HUDEP-2 (cell line): ENCODE measurements around the gene FCN3.
A peak's percentile ranks its signal among the peaks of the same experiment; 100 is the strongest.

Experiments used
- DNase-seq, 76 experiments: peaks; one replicate each; lab custom pipeline; 2025; ENCODE audit not compliant: unreplicated experiment in 76 of 76; lab: John Stamatoyannopoulos, UW

Gene FCN3

DNA sequence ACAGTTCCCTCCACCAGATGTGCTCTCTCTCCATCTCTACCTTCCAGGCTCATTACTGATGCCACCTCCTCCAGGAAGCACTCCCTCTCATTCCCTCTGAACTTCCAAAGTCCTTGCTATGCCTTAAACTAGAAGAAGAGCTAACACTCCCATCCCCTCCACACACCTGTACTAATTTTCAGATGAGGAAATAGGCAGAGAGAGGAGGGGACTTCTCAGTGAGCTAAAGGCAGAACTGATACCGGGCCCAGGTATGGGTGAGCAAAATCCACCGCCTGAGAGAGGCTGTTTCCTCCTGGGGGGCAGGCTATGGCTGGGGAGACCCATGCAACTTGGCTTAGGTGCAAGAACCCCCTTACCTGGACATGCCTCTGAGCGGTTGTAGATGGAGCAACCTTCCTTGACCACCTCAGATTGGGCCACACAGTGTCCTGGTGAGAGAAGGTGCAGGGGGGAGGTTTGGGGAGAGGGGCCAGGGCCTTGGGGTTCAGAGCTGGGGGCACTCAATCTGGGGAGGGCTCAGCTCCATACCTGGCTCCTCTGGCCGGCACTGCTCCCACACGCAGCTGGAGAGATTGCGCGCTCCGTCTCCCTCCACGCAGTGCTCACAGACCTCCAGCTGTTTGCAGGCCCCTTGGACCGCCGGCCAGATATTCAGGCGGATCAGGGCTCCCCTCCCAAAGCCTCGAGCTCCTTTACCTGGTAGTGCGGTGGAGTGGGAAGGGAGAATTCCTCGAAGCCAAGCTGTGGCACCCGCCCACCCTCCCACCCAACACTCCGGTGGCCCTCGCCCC lies 7.5 kb upstream of the FCN3 start:
- DNase-seq: no peak

DNA sequence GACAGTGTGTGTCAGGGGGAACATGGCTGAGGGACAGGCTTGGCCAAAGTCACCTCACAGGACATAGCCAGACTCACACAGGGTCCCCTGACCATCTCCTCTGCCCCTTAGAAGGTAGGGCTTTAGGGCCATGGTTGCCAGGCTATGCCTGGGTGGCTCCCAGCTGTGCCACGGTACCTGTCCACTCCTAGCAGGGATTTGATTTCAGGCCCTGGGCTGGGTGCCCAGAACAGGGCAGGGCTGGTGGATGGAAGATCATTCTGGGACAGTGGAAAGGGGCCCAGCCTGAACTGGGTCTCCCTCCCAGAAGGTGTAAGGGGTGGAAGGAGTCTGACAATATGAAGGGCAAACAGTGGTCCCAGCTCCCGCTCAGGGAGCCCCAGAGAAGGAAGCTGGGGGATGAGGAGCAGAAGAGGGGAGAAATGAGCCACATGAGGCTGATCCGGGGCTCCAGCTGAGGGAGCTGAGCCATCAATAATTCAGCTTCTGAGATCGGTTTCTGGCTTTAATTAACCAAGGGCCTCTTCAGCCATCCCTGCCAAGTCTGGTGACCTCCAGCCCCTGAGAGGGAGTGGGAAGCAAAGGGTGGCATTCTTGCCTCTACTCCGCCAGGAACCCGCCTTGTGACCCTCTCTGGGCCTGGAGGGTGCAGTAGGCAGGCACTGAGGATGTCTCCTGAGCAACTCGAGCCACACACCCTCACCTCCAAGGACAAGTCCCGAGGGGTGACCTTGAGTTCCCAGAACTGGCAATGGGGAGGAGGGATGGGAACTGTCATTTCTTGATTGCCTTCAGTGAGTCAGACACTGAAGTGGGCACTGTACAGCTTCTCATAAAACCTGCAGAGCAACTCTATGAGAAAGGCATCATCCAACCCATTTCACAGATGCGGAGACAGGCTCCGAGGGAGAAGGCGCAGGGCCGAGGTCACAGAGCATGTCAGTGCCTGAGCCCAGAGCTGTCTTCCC lies 6.4 kb upstream of the FCN3 start:
- DNase-seq: no peak

DNA sequence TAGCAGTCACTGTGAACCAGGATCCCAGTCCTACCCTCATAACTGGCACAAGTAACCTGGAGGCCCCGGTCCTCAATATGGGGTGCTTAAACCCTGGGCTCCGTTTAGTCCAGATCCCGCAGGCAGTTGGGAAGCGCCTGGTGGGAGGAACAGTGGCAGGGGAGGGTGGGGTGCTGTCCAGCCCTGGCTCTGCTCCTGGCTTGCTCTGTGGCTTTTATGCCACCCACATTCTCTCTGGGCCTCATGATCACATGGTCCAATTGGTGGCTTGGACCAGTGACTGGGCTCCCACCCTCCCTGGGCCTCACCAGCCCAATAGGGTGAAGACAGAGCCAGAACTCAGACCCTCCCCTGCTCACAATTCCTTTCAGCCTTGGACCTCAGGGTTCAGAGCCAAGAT lies 5.6 kb upstream of the FCN3 start:
- DNase-seq: peak in 2 of 76 experiments; percentile 11 to 29

DNA sequence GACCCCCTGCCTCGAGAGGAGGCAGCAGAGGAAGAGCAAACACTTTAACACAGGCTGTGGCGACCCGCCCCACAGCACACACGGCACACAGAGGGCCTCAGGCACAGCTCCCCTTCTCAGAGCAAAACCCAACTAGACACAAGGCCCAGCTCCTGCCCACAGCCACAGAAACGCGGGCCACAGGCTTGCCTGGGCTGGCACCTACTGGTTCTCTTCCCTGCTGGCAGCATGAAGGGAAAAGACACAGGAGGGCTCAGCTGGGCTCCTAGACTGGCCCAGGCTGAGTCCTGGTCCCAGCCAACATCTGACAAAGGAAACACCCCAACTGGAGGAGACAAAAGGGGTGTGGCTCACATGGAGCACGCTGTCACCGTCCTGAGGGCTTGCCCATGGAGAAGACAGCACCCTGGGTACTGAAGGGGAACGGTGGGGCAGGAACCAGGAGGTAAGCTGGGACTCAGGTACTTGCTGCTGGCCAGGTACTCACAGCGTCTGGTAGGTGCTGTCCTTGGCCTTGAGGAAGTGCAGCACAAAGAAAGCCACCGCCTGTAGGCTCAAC lies 5.0 kb upstream of the FCN3 start:
- peak in 3 of 76 experiments; percentile 14 to 20 (median 17) for DNase-seq

DNA sequence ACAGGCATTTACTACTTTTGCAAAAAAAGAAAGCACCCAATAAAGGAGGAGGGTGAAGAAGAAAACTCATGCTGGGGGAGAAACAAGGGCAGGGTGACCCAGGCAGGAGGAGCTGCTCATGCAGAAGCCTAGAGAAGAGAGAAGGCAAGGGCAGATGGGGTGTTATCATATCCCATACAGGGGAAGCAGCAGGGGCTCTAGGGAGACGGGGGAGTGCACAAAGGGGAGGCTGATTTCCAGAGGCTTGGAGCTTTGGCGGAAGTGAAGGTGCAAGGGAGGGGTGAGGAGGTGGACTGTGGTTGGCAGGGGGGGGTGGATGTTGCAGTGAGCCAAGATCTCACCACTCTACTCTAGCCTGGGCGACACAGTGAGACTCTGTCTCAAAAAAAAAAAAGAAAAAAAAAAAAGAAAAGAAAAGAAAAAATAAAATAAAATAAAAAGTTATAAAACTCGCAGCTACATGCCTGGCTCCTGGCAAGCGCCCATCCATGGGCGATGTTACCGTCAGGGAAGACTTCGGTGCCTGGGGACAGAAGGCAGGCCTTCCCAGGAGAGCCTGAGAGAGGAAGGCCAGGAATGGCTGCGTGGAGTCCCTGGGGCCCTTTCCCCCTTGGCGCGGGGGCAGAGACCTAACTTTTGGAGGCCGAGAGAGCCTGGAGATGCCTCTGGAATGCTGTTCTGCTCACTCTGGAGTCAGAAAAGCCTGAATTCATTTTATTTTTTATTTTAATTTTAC lies 3.3 kb upstream of the FCN3 start:
- DNase-seq: no peak

DNA sequence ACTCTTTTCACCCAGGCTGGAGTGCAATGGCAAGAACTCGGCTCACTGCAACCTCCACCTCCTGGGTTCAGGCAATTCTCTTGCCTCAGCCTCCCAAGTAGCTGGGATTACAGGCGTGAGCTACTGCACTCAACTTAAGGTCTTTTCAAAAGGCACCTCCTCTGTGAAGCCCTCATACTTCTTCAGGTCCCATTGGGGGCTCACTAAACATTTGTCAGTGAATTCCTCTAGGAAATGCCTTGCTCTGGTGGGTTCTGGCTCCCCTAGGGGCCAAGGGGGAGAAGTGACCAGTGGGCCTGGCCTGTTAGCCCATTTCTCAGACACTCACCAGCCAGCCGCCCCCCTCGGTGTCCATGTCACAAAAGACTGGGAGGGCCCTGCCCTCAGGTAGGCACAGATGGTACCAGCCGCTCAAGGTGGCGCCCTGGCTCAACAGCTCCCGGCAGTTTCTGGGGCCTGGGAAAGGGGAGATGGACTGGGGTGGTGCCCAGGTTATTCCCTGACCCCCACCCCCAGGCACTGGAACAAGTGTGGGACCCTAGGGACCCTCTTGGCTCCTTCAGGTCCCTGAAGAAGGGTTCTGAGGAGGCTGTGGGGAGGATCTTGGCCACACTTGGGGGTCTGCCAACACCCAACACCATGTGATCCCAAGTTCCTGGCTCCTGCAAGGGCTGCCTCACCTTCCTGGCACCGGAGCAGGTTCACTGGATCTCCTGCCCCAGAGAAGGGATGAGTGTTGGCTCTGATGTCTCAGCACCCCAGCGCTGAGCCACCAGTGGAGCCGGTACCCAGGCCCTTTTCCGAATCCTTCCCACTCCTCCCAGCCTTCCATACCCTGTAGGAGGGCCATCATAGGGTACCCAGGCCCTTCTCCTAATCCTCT lies 1.6 kb downstream of the FCN3 start:
- no peak for DNase-seq

DNA sequence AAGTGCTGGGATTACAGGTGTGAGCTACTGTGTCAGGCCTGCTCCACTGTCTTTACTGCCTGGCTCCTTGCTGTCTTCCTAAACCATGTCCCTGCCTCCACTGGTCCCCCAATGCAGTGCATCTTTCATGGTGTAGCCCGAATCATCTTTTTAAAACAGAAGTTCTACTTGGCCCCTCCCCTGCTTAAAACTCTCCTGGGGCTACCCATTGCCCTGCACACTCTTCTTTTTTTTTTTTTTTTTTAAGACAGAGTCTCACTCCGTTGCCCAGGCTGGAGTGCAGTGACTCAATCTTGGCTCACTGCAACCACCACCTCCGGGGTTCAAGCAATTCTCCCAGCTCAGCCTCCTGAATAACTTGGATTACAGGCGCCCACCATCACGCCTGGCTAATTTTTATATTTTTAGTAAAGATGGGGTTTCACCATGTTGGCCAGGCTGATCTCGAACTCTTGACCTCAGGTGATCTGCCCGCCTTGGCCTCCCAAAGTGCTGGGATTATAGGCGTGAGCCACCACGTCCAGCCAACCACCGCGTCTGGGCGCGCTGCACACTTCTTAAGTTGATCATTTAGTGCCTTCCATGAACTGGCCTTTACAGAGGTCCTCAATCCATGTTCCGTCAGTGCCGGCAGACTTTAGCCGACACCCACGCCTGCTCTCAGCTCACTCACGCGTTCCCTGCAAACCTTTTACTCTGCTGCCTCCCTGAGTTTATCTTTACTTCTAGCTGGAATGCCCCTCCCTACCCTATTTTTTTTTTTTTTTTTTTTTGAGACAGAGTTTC lies 2.4 kb downstream of the FCN3 start:
- DNase-seq: peak in 17 of 76 experiments; percentile 5 to 44 (median 20)

DNA sequence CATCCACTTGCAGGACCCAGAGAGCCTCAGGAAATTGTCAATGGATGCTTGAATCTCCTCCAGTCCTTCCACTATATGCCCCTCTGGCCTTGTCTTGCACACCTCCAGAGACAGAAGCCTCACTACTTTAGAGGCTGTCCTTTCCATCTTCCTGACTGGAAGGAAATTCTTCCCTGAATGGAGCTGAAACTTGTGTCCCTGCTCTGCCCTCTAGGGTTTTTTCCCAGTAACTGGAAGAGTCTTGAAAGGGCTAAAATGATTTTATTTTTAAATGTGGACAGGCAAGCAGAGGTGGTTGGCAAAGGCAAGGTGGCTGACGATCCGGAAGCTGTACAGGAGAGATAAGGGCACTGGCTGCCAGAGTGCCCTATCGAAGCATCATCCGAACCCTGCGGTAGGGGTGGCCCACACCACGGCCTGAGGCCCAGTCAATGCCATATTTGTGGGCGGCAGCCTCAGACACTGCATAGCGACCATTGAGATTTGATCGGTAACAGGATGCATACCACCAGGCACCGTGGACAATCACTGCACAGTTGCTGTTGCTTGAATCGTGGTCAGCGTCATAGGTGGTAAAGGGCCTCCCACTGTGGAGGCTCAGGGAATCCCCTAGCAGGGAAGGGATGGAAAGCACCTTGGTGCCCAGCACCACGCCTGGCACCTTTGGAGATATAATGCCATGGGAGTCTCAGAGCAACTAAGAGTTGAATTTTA lies 5.6 kb downstream of the FCN3 start:
- peak in 75 of 76 experiments; percentile 18 to 91 (median 79) for DNase-seq

DNA sequence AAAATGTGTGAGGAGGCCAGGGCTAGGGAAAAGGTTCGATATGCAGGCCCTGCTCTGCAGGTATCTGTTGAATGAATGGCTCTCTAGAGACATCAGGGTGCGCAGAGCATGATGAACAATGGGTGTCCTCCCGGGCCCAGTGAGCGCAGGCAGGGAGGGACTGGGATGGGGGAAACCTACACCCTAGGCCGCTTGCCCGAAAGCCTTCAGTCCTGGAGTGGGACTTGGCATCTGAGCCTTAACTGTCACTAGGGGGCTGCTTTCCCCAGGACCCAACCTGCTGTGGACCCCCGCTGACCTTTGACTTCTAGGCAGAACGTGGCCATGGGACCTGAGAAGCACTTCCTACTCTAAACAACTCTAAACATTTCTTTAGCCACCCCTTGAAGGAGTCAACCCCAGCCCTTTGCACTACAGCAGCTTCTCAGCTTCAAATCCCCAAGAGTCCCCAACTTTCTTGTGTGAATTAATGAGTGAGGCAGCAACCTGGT lies 7.4 kb downstream of the FCN3 start:
- no peak for DNase-seq

DNA sequence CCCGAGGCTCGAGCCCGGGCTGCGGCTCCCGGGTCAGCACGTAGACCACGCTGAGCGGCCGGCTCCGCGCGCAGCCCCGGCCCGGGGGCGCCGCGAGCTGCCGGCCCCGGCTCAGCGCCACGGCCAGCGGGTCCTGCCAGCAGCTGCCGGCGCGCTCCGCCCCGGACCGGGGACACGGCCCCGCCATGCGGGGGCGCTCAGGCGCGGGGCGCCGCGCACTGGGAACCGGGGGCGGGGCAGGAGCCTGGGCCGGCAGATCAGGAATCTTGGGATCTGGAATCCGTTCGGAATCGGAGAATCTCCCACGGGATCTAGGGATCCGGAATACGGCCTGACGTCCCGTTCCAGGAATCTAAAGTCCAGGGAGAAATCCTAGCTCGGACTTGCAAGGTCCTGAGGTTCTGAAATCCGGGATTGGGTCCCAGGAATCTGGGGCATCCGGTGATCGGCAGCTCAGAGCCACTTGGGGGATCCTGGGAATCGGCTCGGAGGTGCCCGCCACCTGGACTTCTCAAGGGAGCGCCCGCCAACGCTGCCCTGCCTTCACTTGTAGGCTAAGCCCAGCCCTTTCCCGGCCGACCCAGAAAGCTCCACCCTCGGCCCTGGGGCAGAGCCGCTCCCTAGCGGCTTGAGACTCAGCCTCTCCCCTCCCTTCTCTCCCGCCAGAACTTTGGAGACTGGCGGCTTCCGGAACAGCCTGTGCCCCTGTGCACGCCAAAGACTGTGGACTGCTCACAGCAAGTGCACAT lies 8.0 kb downstream of the FCN3 start, which contains the start of gene MAP3K6:
Gene MAP3K6, minus strand, starts transcription at position 551 of the 749 bp plus-strand sequence. Its CDS starts 364 bp downstream, at position 187.
- peak in 71 of 76 experiments; percentile 15 to 85 (median 66) for DNase-seq

DNA sequence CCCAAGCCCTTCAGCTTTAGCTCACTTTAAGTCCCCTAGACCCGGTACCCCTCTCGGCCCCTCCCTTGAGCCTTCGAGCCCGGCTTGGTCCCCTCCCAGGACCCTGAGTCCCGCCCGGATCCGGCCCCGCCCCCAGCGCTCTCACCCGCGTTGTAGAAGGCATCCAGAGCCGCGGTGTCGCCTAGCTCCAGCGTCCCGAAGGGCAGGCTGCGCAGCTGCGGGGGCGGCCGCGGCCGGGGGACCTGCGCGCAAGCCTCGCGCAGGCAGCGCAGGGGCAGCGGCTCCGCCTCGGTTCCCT lies 8.6 kb downstream of the FCN3 start:
- peak in 67 of 76 experiments; percentile 18 to 95 (median 66) for DNase-seq

DNA sequence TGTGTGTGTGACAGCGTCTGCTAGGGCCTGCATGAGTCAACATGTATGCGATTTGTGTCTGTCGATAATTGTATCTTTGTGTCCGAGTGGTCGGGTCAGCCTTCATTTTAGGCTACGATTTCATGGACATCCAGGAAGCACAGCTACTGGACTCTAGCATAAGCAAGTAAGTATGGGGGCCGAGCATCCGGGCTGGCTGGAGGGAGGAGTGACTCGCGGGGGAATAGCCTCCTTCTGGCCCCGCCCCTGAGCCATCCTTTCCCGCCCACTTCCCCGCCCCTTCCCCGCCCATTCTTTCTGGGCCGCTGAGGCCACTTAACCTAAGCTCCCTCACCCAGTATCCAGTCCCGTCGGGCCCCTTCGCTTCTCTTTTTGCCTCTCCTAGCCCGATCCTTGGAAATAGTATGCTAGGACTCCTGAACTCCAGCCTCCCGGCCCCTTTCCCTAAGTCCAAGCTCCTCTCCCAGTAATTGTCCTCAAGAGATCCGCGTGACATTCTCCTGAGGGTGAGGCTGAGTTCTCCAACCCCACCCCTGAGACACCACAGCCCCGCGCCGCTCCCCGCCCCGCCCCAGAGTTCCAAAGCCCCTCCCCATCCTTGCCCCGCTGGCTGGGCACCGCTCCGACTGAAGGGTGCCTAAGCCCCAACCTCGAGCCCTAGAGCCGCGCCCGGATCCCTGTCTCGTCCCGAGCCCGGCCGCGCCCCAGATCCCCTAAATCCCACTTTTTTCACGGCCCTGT lies 9.1 kb downstream of the FCN3 start:
- DNase-seq: peak in 71 of 76 experiments; percentile 21 to 95 (median 75)

DNA sequence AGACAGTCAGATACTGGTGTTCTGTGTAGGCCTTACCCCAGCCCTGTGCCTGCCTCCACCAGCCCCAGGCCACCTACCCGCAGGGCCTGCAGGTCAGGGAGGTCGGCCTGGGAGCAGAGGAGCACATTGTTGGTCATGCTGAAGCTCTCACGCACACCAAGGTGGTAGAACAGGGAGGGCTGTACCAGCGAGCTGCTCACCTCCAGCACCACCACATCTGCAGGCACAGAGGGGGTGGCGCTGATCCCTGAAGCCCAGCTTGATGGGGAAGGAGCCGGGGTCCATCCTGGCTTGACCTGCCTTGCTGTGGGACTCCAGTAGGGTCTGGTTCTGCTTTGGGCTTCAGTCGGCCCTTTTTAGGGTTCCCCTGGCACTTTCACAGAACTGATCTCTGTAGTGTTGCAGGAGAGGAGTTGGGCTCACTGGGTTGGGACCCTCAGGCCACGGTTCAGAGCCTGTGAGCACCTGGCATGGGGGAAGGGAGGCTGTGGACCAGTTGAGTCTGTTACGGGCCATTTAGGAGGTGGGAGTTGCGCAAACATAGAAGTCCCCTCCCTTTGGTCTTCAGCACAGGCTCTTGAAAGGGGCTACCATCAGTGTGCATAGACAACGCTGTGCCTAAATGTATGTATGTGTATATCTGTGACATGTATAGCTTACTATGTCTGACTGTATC lies 9.8 kb downstream of the FCN3 start:
- no peak for DNase-seq

DNA sequence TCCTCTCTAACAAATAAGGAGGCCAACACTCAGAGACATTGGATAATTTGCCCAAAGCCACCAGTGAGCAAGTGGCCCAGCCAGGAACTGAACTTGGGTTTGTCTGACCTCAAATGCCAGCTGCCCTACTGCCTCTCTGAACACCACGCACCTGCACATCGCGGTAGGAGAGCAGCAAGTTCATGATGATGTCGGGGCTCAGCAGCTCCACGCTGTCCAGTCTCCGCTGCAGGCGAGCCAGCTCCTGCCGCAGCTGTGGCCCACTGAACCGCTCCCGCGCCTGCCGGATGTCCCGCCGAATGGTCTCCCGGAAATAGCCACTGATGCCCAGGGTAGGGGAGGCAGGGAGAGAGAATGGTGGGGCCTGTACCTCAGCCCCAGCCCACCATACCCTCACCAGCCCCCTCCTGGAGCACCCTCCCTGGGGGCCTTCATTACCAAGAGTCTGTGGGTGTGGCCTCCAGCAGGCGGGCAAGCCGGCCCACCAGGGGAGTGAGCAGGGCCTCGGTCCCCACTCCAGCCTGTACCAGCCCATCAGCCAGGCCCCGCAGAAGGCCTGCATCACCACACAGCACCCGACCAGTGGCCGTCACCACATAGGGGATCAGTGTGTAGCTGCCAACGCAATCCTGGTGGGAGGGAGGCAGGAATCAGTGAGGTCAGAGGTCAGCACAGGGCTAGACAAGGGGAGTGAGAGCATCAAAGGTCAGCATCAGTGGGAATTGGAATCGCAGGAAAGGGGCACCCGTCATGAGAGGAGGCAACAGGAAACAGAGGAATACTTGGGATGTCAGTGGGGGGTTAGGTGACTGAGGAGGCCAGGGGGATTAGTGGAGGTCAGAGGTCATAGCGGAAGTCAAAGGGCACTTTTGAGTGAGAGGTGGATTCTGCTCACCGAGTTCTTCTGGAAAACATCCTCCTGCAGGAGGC lies 10.6 kb downstream of the FCN3 start:
- DNase-seq: no peak

DNA sequence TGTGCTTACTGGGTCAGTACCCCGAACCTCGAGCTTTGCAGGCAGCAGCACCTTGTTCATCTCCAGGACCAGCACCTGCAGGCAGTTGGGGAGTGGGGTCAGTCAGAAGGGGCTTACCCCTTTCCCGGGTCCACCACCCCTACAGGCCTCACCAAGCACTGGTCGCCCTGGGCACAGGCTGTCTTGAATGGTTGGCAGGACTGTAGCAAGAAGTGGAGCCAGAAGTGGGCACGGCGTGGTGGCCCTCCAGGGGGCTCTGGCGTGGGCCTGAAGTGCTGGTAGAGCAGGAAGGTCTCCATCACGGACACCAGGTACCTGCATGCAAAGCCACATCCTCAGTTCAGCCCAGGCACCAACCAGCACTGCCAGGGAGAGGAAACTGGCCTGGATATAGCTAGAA lies 13.1 kb downstream of the FCN3 start:
- no peak for DNase-seq
